ENCODE data around the gene C1RL.
"Not testable (repeated sequence)": the region's sequence is repeated elsewhere in the genome, so short reads cannot be mapped to it uniquely, and the experiment has no call there.

C1RL gene

GRCh38 chr12:7114008-7114407 is 5.0 kb upstream of the C1RL start:
- DNase-seq (ENCODE audit: low read depth in 2 of 2), result no peak

- peak in 1 of 2 donors; percentile 20 for DNase-seq (ENCODE audit: low read depth in 2 of 2)
These were observed 4.4 kb upstream of the C1RL start for GRCh38 chr12:7113389-7113871.

GRCh38 chr12:7112041-7112440 is 3.0 kb upstream of the C1RL start:
- no peak for DNase-seq (ENCODE audit: low read depth in 2 of 2)

- DNase-seq (ENCODE audit: low read depth in 2 of 2), result no peak
These were observed 1.6 kb upstream of the C1RL start for GRCh38 chr12:7110661-7111060.

GRCh38 chr12:7109572-7109920 is 532 bp upstream of the C1RL start:
- no peak for DNase-seq (ENCODE audit: low read depth in 2 of 2)

GRCh38 chr12:7108003-7108795 is 815 bp downstream of the C1RL start:
- DNase-seq (ENCODE audit: low read depth in 2 of 2), result peak; percentile 36 to 46

GRCh38 chr12:7107636-7108002 is 1.4 kb downstream of the C1RL start:
- no peak for DNase-seq (ENCODE audit: low read depth in 2 of 2)

GRCh38 chr12:7107181-7107580 is 1.8 kb downstream of the C1RL start:
- not testable (repeated sequence) for DNase-seq (ENCODE audit: low read depth in 2 of 2)

- no peak for DNase-seq (ENCODE audit: low read depth in 2 of 2)
These were observed 2.9 kb downstream of the C1RL start for GRCh38 chr12:7106082-7106481.

GRCh38 chr12:7103837-7104584 is 5.0 kb downstream of the C1RL start:
- no peak for DNase-seq (ENCODE audit: low read depth in 2 of 2)

GRCh38 chr12:7102582-7102981 is 6.4 kb downstream of the C1RL start:
- no peak for DNase-seq (ENCODE audit: low read depth in 2 of 2)

- no peak for DNase-seq (ENCODE audit: low read depth in 2 of 2)
These were observed 7.3 kb downstream of the C1RL start for GRCh38 chr12:7101694-7102131.

GRCh38 chr12:7101047-7101693 is 7.8 kb downstream of the C1RL start:
- no peak for DNase-seq (ENCODE audit: low read depth in 2 of 2)

GRCh38 chr12:7100239-7100638 is 8.8 kb downstream of the C1RL start:
- no peak for DNase-seq (ENCODE audit: low read depth in 2 of 2)

GRCh38 chr12:7099290-7099996 is 9.6 kb downstream of the C1RL start:
- DNase-seq (ENCODE audit: low read depth in 2 of 2), result no peak

GRCh38 chr12:7096979-7097378 is 12.0 kb downstream of the C1RL start:
- no peak for DNase-seq (ENCODE audit: low read depth in 2 of 2)

- DNase-seq (ENCODE audit: low read depth in 2 of 2), result no peak
These were observed 12.7 kb downstream of the C1RL start for GRCh38 chr12:7096006-7096932.

GRCh38 chr12:7093892-7094291 is 15.1 kb downstream of the C1RL start:
- DNase-seq (ENCODE audit: low read depth in 2 of 2), result no peak

- DNase-seq (ENCODE audit: low read depth in 2 of 2), result no peak
These were observed 15.5 kb downstream of the C1RL start for GRCh38 chr12:7093486-7093885.

- no peak for DNase-seq (ENCODE audit: low read depth in 2 of 2)
These were observed 16.0 kb downstream of the C1RL start for GRCh38 chr12:7092986-7093460.

All from activated CD8-positive, alpha-beta memory T cell treated with anti-CD3 and anti-CD28 coated beads for 4 hours (primary cell).